Measurements from ENCODE around the gene TNFAIP3.

TNFAIP3 gene

DNA sequence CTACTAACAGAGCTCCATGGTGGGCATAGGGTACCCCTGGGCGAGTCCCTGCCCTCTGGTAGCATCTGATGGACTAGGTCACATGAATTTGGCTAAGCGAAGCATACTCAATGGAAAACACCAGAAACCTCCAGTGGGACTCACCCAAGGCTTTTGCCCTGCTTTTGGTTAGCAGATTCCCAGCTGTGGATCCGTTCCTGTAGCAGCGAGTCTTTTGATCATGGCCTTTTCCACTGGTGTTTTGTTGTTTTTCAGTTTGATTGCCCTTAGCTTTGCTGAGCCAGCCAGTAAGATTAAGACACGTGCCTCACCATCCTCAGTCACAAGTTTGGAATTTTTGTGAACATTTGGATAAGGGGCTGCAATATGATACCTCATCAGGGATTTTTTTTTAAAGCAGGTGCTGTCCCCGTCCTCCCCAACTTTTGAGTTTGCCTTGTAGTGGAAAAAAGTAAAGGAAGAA is 8.0 kb downstream of the TNFAIP3 start:
- Histone ChIP-seq H3K79me2 (ENCODE audit: insufficient read depth, low read length) (no peaks in the 10 kb centered on the region), H3K4me3 (ENCODE audit: insufficient read depth, low read length, poor library complexity, severe bottlenecking) (no peak overlapping the region), H3K9ac (ENCODE audit: low read length) (no peak overlapping the region), H3K9me2 (replicated peaks; ENCODE audit: insufficient read depth, low read length) (no peaks in the 10 kb centered on the region), H3K27me3 (ENCODE audit: low read length) (no peaks in the 10 kb centered on the region), H3K36me3 (ENCODE audit: low read length) (peaks cover 23% of the 10 kb centered on the region), H3K4me2 (ENCODE audit: low read depth, low read length, poor library complexity, severe bottlenecking) (no peak overlapping the region), H2AFZ (ENCODE audit: low read depth, low read length, severe bottlenecking) (no peak overlapping the region), H3K9me3 (ENCODE audit: insufficient read depth, low read length) (no peaks in the 10 kb centered on the region), H4K20me1 (ENCODE audit: low read depth, low read length) (no peaks in the 10 kb centered on the region), H3F3A (ENCODE audit: insufficient read depth) (0 out of 2 replicates have a peak, but pooled peaks cover 3% of the 10 kb centered on the region), H3K27ac (ENCODE audit: low read depth, low read length) (no peak overlapping the region)
- TF ChIP-seq EZH2phosphoT487 (conservative IDR thresholded peaks at IDR 0.05; ENCODE audit: low read length): no peak
- TF ChIP-seq, protein P1, sequence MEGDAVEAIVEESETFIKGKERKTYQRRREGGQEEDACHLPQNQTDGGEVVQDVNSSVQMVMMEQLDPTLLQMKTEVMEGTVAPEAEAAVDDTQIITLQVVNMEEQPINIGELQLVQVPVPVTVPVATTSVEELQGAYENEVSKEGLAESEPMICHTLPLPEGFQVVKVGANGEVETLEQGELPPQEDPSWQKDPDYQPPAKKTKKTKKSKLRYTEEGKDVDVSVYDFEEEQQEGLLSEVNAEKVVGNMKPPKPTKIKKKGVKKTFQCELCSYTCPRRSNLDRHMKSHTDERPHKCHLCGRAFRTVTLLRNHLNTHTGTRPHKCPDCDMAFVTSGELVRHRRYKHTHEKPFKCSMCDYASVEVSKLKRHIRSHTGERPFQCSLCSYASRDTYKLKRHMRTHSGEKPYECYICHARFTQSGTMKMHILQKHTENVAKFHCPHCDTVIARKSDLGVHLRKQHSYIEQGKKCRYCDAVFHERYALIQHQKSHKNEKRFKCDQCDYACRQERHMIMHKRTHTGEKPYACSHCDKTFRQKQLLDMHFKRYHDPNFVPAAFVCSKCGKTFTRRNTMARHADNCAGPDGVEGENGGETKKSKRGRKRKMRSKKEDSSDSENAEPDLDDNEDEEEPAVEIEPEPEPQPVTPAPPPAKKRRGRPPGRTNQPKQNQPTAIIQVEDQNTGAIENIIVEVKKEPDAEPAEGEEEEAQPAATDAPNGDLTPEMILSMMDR (IDR thresholded peaks at IDR 0.05; ENCODE audit: insufficient read depth, low read length, poor library complexity, severe bottlenecking): no peak

- H3F3A ChIP-seq (ENCODE audit: insufficient read depth): 0 out of 2 replicates have a peak, but pooled peaks cover 3% of the 10 kb centered on the region
- TF ChIP-seq, protein P1 (IDR thresholded peaks at IDR 0.05; ENCODE audit: insufficient read depth, low read length, poor library complexity, severe bottlenecking): no peak
- TF ChIP-seq EZH2phosphoT487 (conservative IDR thresholded peaks at IDR 0.05; ENCODE audit: low read length): no peak
- no peak overlapping the region for H3K4me2 ChIP-seq (ENCODE audit: low read depth, low read length, poor library complexity, severe bottlenecking)
- H3K27me3 ChIP-seq (ENCODE audit: low read length): no peaks in the 10 kb centered on the region
- H4K20me1 ChIP-seq (ENCODE audit: low read depth, low read length): no peaks in the 10 kb centered on the region
- no peaks in the 10 kb centered on the region for H3K9me3 ChIP-seq (ENCODE audit: insufficient read depth, low read length)
- H3K9ac ChIP-seq (ENCODE audit: low read length): no peak overlapping the region
- H3K79me2 ChIP-seq (ENCODE audit: insufficient read depth, low read length): no peaks in the 10 kb centered on the region
- H3K4me3 ChIP-seq (ENCODE audit: insufficient read depth, low read length, poor library complexity, severe bottlenecking): no peak overlapping the region
- H3K36me3 ChIP-seq (ENCODE audit: low read length): peaks cover 23% of the 10 kb centered on the region
- no peak overlapping the region for H2AFZ ChIP-seq (ENCODE audit: low read depth, low read length, severe bottlenecking)
- H3K9me2 ChIP-seq (replicated peaks; ENCODE audit: insufficient read depth, low read length): no peaks in the 10 kb centered on the region
- no peak overlapping the region for H3K27ac ChIP-seq (ENCODE audit: low read depth, low read length)
These were observed 8.5 kb downstream of the TNFAIP3 start for GRCh38 chr6:137875606-137876005.

- Histone ChIP-seq H3K27ac (ENCODE audit: low read depth, low read length) (no peak overlapping the region), H3K4me3 (ENCODE audit: insufficient read depth, low read length, poor library complexity, severe bottlenecking) (no peak overlapping the region), H3K79me2 (ENCODE audit: insufficient read depth, low read length) (no peaks in the 10 kb centered on the region), H3K9me2 (replicated peaks; ENCODE audit: insufficient read depth, low read length) (no peaks in the 10 kb centered on the region), H3F3A (ENCODE audit: insufficient read depth) (0 out of 2 replicates have a peak, but pooled peaks cover 3% of the 10 kb centered on the region), H4K20me1 (ENCODE audit: low read depth, low read length) (no peaks in the 10 kb centered on the region), H3K9me3 (ENCODE audit: insufficient read depth, low read length) (no peaks in the 10 kb centered on the region), H3K4me2 (ENCODE audit: low read depth, low read length, poor library complexity, severe bottlenecking) (no peak overlapping the region), H3K36me3 (ENCODE audit: low read length) (peaks cover 23% of the 10 kb centered on the region), H3K27me3 (ENCODE audit: low read length) (no peaks in the 10 kb centered on the region), H2AFZ (ENCODE audit: low read depth, low read length, severe bottlenecking) (no peak overlapping the region), H3K9ac (ENCODE audit: low read length) (no peak overlapping the region)
- TF ChIP-seq EZH2phosphoT487 (conservative IDR thresholded peaks at IDR 0.05; ENCODE audit: low read length): no peak
- TF ChIP-seq, protein P1 (IDR thresholded peaks at IDR 0.05; ENCODE audit: insufficient read depth, low read length, poor library complexity, severe bottlenecking): no peak
These were observed 9.5 kb downstream of the TNFAIP3 start for GRCh38 chr6:137876547-137876946.
